Right lung (tissue), 5 donors: ENCODE data around the gene ZFTA. TPM values are rescaled to one million over a fixed set of nuclear protein-coding genes. Genes with fewer than 3 reads are reported as not detected.
A peak's percentile ranks its signal among the peaks of the same experiment; 100 is the strongest.

Experiments used
- DNase-seq, 2 donors: peaks; one replicate each; pipeline ENCODE4 v3.0.0-alpha.2; 2013
- polyA plus RNA-seq, 5 donors: library from polyadenylated mRNA; unstranded; fragments of 120-200 nt; gene quantifications; one replicate each; pipeline versions ENCODE4 v1.2.1 to v1.2.3, GENCODE V29; 2013; ENCODE audit warnings: inconsistent platforms in 1 of 5, low replicate concordance in 1 of 5; ENCODE audit not compliant: insufficient read length in 5 of 5, insufficient read depth in 1 of 5

Gene ZFTA
- polyA plus RNA-seq, 5 donors: 27.3 to 38.4 (median 34.5) TPM

DNA sequence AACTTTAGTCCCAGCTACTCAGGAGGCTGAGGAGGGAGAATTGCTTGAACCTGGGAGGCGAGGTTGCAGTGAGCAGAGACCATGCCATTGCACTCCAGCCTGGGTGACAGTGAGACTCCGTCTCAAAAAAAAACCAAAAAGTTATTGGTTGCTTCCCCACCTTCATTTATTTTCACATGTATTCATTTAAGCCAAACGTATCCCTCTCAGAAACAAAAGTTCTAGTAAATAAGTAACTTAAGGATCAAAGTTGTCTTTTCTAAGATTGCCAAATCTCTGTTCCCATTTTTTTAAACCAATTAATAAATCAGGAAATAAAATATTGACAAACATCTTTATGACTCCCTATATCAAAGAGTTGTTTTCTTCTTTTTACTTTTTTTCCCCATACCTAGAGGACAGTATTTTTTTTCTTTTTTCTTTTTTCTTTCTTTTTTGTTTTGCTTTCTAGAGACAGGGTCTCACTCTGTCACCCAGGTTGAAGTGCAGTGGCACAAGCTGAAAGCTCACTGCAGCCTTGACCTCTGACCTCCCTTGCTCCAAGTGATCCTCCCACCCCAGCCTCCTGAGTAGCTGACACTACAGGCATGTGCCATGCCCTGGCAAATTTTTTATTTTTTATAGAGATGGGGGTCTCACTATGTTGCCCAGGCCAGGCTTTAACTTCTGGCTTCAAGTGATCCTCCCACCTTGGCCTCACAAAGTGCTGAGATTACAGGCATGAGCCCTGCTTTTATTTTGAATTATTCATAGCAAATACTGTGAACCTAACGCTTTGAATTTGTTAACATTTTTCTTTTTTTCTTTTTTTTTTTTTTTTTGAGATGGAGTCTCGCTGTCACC lies 11.4 kb downstream of the ZFTA start:
- no peak for DNase-seq

DNA sequence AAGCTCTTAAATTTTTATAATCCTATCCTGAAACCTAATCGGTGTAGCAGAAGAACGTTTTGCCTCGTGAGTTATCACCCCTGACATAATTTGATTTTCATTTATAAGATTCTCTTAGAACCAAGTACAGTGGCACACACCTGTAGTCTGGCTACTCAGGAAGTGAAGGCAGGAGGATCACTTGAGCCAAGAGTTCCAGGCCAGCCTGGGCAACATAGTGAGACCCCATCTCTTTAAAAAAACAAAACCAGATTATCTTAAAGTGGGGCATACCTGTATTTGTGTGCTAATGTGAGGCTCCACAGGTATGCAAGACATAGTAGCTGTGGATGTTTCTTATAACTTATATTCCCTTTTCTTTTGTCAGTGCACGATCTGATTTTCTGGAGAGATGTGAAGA lies 19.0 kb downstream of the ZFTA start:
- no peak for DNase-seq

DNA sequence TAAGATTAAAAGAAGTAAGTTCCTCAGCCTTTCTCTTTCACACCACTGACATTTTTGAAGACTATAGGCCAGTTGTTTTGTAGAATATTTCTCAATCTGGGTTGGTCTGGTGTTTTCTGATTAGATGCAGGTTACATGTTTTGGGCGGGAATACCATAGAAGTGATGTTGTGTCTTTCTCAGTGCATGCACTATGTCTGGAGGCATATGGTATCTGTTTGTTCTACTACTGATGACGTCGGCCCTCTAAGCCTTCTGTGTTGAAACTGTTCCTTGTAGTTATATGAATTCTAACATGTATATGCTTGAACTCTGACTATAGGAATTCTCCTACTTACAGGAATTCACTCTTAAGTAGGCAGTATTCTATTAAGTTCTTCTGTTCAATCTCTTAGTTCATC lies 21.6 kb downstream of the ZFTA start:
- DNase-seq: no peak

DNA sequence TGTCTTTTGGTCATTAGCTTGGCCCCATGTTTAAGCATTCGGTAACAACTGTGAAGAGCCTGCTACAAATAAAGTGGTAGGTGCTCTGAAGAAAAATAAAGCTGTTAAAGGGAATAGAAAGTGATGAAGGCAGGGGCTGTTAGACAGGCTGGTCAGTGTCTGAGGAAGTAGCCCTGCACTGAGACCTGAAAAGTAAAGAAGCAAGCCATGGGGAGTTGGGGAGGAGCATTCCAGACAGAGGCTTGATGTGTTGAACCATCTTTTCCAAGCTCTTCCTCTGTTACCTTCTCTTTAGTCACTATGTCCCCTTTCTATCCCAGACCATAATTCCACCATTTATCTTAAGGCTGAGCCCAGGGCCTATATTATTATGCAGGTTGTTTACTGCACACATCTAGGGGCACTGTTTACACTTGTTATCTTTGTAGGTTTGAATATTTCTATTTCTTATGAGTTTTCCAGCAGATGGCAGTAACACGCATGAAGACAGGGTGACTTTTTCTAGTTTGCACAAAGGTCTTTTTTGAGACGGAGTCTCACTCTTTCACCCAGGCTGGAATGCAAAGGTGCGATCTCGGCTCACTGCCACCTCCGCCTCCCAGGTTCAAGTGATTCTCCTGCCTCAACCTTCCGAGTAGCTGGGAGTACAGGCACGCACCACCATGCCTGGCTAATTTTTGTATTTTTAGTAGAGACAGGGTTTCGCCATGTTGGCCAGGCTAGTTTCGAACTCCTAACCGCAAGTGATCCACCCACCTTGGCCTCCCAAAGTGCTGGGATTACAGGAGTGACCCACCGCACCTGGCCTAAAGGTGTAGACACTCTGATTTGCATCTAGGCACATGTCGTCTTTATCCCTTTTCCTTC lies 23.0 kb downstream of the ZFTA start:
- no peak for DNase-seq

DNA sequence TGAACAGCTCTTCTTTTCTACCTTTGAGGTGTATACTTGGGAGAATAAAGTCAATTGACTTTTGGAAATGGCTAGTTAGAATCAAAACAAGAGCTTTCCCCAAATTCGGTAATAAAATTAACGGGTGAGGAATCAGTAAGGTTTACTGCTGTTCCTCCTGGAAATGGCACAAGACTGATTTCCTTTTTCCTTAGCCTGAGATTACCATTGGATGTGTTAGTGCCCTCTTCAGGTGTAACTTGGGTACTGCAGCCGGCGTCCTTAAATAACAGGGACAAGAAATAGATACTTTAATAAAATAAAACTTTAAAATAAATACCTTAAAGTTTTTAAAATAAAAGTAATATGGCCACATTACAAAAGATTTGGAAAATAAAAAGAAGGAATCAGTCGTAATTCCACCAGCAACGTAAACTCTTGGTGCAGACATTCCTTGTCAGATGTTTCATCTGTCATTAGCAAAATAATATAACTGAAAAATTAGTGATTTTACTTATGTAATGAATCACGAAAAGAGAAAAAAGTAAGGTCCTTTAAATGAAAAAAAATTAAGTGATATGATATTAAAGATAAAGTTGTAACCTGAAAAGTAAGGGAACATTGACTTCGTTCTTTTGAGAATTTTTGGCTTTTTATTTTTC lies 29.7 kb downstream of the ZFTA start:
- peak; percentile 43 to 63 for DNase-seq

DNA sequence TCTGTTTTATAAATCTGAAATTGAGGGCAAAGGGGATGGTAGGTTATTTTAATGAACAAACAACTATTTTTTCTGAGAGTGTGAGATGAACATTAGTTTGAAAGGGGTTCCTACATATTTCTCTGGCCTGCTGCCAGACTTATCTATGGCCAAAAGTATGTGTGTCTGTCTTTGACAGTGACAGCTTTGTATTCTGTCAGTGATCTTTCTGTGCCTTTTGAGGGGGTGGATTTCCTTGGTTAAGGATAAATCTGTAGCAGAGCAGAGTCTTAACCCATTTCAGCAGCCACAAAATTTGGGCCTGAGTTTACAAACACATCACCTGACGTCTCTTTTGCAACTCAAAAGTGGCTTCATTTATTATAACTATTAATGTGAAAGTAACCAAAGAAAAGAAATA lies 30.9 kb downstream of the ZFTA start:
- DNase-seq: no peak

DNA sequence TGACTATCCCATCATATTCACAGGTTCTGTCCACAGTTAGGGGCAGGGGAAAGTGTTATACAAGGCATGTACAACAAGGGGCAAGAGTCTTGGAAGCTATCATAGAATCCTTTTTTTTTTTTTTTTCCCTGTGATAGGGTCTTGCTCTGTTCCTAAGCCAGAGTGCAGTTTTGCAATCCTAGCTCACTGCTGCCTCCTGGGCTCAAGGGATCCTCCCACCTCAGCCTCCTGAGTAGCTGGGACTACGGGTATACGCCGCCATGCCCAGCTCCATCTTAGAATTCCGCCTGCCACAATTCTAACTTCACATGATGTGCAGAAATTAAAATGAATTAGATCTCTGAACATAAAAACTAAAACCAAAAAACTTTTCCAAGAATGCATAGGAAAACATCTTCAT lies 31.7 kb downstream of the ZFTA start:
- no peak for DNase-seq

DNA sequence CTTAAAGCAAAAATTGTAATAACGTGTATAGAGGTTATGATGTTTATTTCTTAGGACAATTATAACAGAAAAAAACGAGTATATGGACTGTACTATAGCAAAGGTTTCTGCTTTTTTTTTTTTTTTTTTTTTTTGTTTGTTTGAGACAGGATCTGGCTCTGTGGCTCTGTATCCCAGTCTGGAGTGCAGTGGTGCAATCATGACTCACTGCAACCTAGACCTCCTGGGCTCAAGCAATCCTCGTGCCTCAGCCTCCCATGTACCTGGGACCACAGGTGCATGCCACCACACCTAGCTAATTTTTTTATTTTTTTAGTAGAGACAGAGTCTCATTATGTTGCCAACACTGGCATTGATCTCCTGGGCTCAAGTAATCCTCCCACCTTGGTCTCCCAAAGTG lies 39.2 kb downstream of the ZFTA start:
- no peak for DNase-seq

DNA sequence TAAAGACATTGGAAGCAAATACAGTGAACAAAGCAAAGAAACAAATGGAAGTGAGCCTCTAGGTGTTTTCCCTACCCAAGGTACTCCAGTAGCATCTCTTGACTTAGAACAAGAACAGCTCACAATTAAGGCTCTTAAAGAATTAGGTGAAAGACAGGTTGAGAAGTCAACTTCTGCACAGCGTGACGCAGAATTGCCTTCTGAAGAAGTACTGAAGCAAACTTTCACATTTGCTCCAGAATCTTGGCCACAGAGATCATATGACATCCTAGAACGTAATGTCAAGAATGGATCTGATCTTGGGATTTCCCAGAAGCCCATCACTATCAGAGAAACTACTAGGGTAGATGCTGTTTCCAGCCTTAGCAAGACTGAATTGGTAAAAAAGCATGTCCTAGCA lies 48.0 kb downstream of the ZFTA start:
- DNase-seq: no peak

DNA sequence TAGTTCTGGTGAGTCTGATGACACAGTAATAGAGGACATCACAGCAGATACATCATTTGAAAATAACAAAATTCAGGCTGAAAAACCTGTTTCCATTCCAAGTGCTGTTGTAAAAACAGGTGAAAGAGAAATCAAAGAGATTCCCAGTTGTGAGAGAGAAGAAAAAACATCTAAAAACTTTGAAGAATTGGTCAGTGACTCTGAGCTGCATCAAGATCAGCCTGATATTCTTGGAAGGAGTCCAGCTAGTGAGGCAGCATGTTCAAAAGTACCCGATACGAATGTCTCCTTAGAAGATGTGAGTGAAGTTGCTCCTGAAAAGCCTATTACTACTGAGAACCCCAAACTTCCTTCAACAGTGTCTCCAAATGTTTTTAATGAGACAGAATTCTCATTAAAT lies 48.6 kb downstream of the ZFTA start:
- DNase-seq: no peak

DNA sequence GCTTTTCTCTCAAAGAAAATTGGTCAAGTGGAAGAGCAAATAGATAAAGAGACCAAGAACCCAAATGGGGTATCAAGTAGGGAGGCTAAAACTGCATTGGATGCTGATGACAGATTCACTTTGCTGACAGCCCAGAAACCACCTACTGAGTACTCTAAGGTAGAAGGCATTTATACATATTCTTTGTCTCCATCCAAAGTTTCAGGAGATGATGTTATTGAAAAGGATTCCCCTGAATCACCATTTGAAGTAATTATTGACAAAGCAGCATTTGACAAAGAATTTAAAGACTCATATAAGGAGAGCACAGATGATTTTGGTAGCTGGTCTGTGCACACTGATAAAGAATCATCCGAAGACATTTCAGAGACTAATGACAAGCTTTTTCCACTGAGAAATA lies 49.6 kb downstream of the ZFTA start:
- no peak for DNase-seq

Other genes with a start within 250 kb of the ZFTA start
- gene PLAAT4, start 232.0 kb downstream of the ZFTA start, polyA plus RNA-seq: 10 to 100 TPM in 1 of 5 donors, 1 to 10 TPM in 4; 6.2 to 10.9 (median 7.7) TPM
- gene PLAAT2, start 205.4 kb downstream of the ZFTA start, polyA plus RNA-seq: under 1 TPM in 1 of 5 donors, not detected in 4; 0.14 TPM
- 10 to 100 TPM in 1 of 5 donors, 1 to 10 TPM in 4; 6.8 to 12.9 (median 8.9) TPM for gene PLAAT3, start 154.3 kb downstream of the ZFTA start, polyA plus RNA-seq
- 10 to 100 TPM; 15.2 to 21.7 (median 19.0) TPM for gene ATL3, start 97.4 kb downstream of the ZFTA start, polyA plus RNA-seq
- gene RTN3, start 87.3 kb downstream of the ZFTA start, polyA plus RNA-seq: 100 to 1,000 TPM in 4 of 5 donors, 10 to 100 TPM in 1; 88.7 to 115 (median 112) TPM
- gene SPINDOC, start 44.7 kb upstream of the ZFTA start, polyA plus RNA-seq: 10 to 100 TPM; 28.3 to 48.4 (median 38.5) TPM
- 10 to 100 TPM; 27.0 to 35.1 (median 30.1) TPM for gene MARK2, start 70.3 kb upstream of the ZFTA start, polyA plus RNA-seq
- 10 to 100 TPM in 4 of 5 donors, 1 to 10 TPM in 1; 8.9 to 20.7 (median 12.6) TPM for gene RCOR2, start 148.4 kb upstream of the ZFTA start, polyA plus RNA-seq
- gene NAA40, start 170.2 kb upstream of the ZFTA start, polyA plus RNA-seq: 10 to 100 TPM; 24.8 to 31.1 (median 28.0) TPM
- 100 to 1,000 TPM; 128 to 250 (median 158) TPM for gene COX8A, start 205.8 kb upstream of the ZFTA start, polyA plus RNA-seq
- gene OTUB1, start 217.7 kb upstream of the ZFTA start, polyA plus RNA-seq: 100 to 1,000 TPM in 1 of 5 donors, 10 to 100 TPM in 4; 72.3 to 105 (median 81.2) TPM